Psoas muscle (tissue), 8 donors: ENCODE measurements around the gene PLEKHG4. TPM values are rescaled to one million over a fixed set of nuclear protein-coding genes. Genes with fewer than 3 reads are reported as not detected.

Experiments used
- ATAC-seq, 4 donors: fragments of 200-7000 bp; cut with Tn5 transposase; one replicate each; pipeline ENCODE4 v1.9.1; 2020; ENCODE audit warnings: moderate library complexity in 3 of 4, mild to moderate bottlenecking in 2 of 4
- DNase-seq, 2 donors: peaks; one replicate each; pipeline ENCODE4 v3.0.0-alpha.2; 2020
- H3K27ac ChIP-seq: fragments of 200-600 bp; one replicate; pipeline ENCODE4 v1.8.0; 2022
- H3K27me3 ChIP-seq, 3 donors: fragments of 200-600 bp in 1 of 3; one replicate each; pipeline versions ENCODE4 v1.6.1 to v1.8.0; 2013 to 2022; ENCODE audit warnings: low read length in 2 of 3, mild to moderate bottlenecking in 2 of 3, moderate library complexity in 1 of 3; ENCODE audit not compliant: insufficient read depth in 3 of 3
- H3K36me3 ChIP-seq, 2 donors: fragments of 200-600 bp in 1 of 2; one replicate each; pipeline versions ENCODE4 v1.6.1 to v1.8.0; 2013 to 2022; ENCODE audit warnings: low read depth in 1 of 2, mild to moderate bottlenecking in 1 of 2, moderate library complexity in 1 of 2; ENCODE audit not compliant: insufficient read depth in 1 of 2
- H3K4me1 ChIP-seq: fragments of 200-600 bp; one replicate; pipeline ENCODE4 v1.8.0; 2022
- H3K4me3 ChIP-seq: fragments of 200-600 bp; one replicate; pipeline ENCODE4 v1.8.0; 2022; ENCODE audit warnings: mild to moderate bottlenecking
- H3K9me3 ChIP-seq: fragments of 200-600 bp; one replicate; pipeline ENCODE4 v1.8.0; 2022
- CTCF ChIP-seq: fragments of 200-600 bp; IDR thresholded peaks from one replicate; pipeline ENCODE4 v1.8.0; 2022; ENCODE audit warnings: antibody characterized with exemption
- WGBS, 3 donors: extraction: QIAGEN DNeasy Blood & Tissue Kit; methylation state at CpG; one replicate each; pipeline versions ENCODE4 v1.1.6 to v1.1.7; 2013; 5-methylcytosine and 5-hydroxymethylcytosine counted together
- intact Hi-C, 2 donors: fragments of 100-400 bp; cut with DNase I; formaldehyde crosslinking; loops; one replicate each; pipeline versions ENCODE4 v1.11.0 to v1.14.2; 2022
- polyA plus RNA-seq, 3 donors: library from polyadenylated mRNA; stranded (reverse); fragments of 200-250 nt; gene quantifications; one replicate each; pipeline ENCODE4 v1.2.3, GENCODE V29; 2013
- total RNA-seq, 4 donors: library from RNA; stranded (reverse); fragmentation: NEBNext Ultra II Directional in 2 of 4; extraction: Animal tissue kit (Norgen Biotek cat#: 25700) in 2 of 4; gene quantifications; one replicate each; pipeline versions ENCODE4 v1.2.1 to v1.2.4, GENCODE V29; 2021 to 2023
- donor health status: healthy with polysubstance abuse.
- donor health status: DM: no; HTN: no; CAD: no; lungs with moderate emphysema.
- donor health status: Bipolar disorder and iron deficiency.
- donor health status: healthy.
- donor health status: DM: yes; HTN: yes; CAD: no.
- donor health status: DM: no; HTN: no; CAD: no.
- donor health status: DM: no; HTN: no; CAD: no.
- donor health status: DM: yes; HTN: yes; CAD: no.

PLEKHG4 gene
- total and polyA plus RNA-seq, 7 donors = 0.28 to 1.9 (median 0.98) TPM

- Histone ChIP-seq H3K36me3 (peaks cover 0 to under 1% of the 10 kb centered on the region in 2 donors), H3K9me3 (no peaks in the 10 kb centered on the region), H3K27me3 (no peaks in the 10 kb centered on the region), H3K27ac (peak overlapping the region; percentile 66), H3K4me3 (no peak overlapping the region), H3K4me1 (peaks cover 10% of the 10 kb centered on the region)
- ATAC-seq = peak; percentile 91 to 98 (median 94)
- DNase-seq = peak; percentile 53 to 75
- intact Hi-C loops = loop anchor here (1.0 to 10.0 kb wide), 3 partner anchors 24 to 154 kb away; partner anchors contain the start of gene ZDHHC1 (in 1 of the 2)
- TF ChIP-seq CTCF = peak; percentile 68
- 46 to 54% (median 53%) methylated on average over 4 of the region's 4 CpGs for WGBS, 3 donors
Observed at GRCh38 chr16:67260426-67261063, 18.8 kb upstream of the PLEKHG4 start.

GRCh38 chr16:67263201-67263600 is 16.1 kb upstream of the PLEKHG4 start:
- 71 to 81% (median 72%) methylated on average over 3 of the region's 3 CpGs for WGBS, 3 donors
- intact Hi-C loops = loop anchor here in 1 of 2 donors (10.0 kb wide), 1 partner anchor 152 kb away; the partner anchor contains the start of gene ZDHHC1
- Histone ChIP-seq H3K36me3 (no peaks in the 10 kb centered on the region), H3K27ac (no peak overlapping the region), H3K4me1 (peaks cover 10% of the 10 kb centered on the region), H3K9me3 (no peaks in the 10 kb centered on the region), H3K4me3 (no peak overlapping the region), H3K27me3 (no peaks in the 10 kb centered on the region)
- TF ChIP-seq CTCF = no peak
- peak in 1 of 2 donors; percentile 15 for DNase-seq
- no peak for ATAC-seq

- intact Hi-C loops = loop anchor here in 1 of 2 donors (10.0 kb wide), 1 partner anchor 151 kb away; the partner anchor contains the start of gene ZDHHC1
- Histone ChIP-seq H3K36me3 (no peaks in the 10 kb centered on the region), H3K9me3 (no peaks in the 10 kb centered on the region), H3K4me3 (no peak overlapping the region), H3K4me1 (peaks cover 10% of the 10 kb centered on the region), H3K27ac (no peak overlapping the region), H3K27me3 (no peaks in the 10 kb centered on the region)
- 83 to 84% (median 84%) methylated on average over 9 of the region's 9 CpGs for WGBS, 3 donors
- TF ChIP-seq CTCF = no peak
- ATAC-seq (no peak), DNase-seq (peak; percentile 5 to 30)
Observed at GRCh38 chr16:67264277-67264676, 15.1 kb upstream of the PLEKHG4 start.

GRCh38 chr16:67264866-67265265 is 14.5 kb upstream of the PLEKHG4 start:
- 88 to 91% (median 89%) methylated on average over 5 of the region's 5 CpGs for WGBS, 3 donors
- DNase-seq = peak in 1 of 2 donors; percentile 13
- Histone ChIP-seq H3K27me3 (no peaks in the 10 kb centered on the region), H3K4me1 (peaks cover 10% of the 10 kb centered on the region), H3K4me3 (no peak overlapping the region), H3K36me3 (no peaks in the 10 kb centered on the region), H3K27ac (no peak overlapping the region), H3K9me3 (no peaks in the 10 kb centered on the region)
- TF ChIP-seq CTCF = no peak
- ATAC-seq = no peak
- intact Hi-C loops = loop anchor here in 1 of 2 donors (10.0 kb wide), 1 partner anchor 150 kb away; the partner anchor contains the start of gene ZDHHC1
